SH-SY5Y (cell line): ENCODE results near the gene RTCB.

Source experiments
- GATA2 ChIP-seq: IDR thresholded peaks from 2 replicates; pipeline ENCODE4 v1.6.1; 2011; ENCODE audit warnings: mild to moderate bottlenecking, low read depth, low read length
- GATA3 ChIP-seq: IDR thresholded peaks from 2 replicates; pipeline ENCODE4 v1.6.1; 2011; ENCODE audit warnings: low read depth, mild to moderate bottlenecking, low read length, moderate library complexity

DNA sequence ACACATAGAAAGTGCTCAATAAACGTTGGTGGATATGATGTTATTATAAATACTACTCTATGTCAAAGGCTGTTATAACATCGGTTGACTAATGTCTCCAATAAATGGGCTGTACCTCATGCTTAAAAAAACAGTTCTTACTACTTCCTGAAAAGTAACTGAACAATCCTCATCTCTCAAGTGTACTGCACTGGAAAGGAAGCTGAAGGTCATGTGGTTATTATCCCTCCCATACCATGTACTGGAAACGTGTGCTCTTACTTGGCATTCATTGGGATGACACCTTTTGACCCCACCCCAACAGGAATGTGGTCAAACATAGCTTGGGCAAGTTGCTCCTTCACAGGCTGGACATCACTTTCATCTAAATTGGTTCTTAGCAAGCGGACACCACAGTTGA lies 10.6 kb downstream of the RTCB start:
- TF ChIP-seq GATA2 (no peak), GATA3 (no peak)
